ENCODE data around the gene NOTCH4.
"Not testable (repeated sequence)": the region's sequence is repeated elsewhere in the genome, so short reads cannot be mapped to it uniquely, and the experiment has no call there.

The NOTCH4 gene

GRCh38 chr6:32216285-32216684 lies 7.6 kb downstream of the NOTCH4 start:
- no peak for DNase-seq

DNA sequence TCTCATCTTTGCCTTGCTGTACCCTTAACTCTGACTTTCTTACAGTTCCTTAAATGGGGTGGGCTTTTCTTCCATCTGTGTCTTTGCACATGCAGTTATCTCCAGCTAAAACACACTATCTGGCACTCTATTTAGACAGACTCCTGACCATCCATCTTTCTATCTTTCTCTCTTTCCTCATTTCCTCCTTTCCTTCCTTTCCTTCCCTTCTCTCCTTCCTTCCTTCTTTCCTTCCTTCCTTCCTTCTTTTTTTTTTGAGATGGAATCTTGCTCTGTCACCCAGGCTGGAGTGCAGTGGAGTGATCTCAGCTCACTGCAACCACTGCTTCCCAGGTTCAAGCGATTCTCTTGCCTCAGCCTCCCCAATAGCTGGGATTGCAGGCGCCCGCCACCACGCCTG lies 8.2 kb downstream of the NOTCH4 start:
- DNase-seq = no peak

DNA sequence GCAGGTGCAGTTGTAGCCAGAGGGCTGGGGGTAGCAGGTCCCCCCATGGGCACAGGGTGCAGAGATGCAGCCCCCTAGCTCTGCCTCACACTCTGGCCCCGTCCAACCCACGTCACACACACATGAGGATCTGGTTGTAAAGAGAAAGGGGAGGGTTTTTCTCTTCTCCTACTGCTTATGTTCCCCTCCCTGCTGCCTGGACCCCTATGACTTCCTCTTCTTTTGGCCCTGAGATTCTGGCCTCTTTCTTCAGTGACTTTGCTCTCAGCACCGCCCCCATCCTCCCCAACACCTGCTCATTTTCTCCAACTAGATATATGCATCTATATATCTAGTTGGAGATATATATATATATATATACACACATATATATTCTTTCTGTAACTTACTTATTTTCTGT lies 9.7 kb downstream of the NOTCH4 start:
- no peak for DNase-seq

DNA sequence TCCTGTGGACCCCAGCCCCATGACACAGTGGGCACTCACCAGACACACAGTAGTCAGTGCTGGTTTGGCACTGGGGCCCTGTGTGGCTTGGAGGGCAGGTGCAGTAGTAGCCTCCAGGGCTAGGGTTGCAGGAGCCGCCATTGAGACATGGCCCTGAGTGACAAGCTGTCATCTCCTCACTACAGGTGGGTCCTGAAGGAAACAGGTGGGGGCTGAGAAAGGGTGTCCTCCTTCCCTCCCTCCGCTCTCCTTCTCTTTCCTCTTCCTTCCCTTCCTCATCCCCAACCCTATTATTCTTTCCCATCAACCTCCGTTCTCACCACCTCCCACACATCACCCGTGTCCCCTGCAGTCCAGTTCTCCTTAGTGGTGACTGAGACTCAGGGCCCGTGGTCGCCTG lies 10.2 kb downstream of the NOTCH4 start:
- no peak for DNase-seq

- DNase-seq = no peak
Observed at GRCh38 chr6:32212076-32212760, 11.6 kb downstream of the NOTCH4 start.

GRCh38 chr6:32211432-32211831 lies 12.4 kb downstream of the NOTCH4 start:
- DNase-seq = not testable (repeated sequence)

DNA sequence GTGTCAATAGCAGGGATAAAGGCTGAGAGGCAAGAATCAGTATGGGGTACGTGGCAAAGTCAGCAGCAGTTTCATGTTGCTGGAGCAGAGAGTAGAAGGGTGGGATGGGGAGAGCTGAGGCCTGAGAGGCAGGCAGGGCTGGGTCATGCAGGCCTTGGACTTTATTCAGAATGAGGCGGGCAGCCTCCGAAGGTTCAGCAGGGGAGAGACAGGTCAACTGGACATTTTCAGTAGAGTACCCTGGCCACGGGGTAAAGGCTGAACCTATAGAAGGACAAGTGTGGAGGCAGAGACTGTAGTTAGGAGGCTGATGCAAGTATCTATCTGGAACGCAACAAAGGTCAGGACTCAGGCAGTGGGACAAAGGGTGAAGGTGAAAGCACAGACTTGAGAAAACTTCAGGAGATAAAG lies 13.7 kb downstream of the NOTCH4 start:
- DNase-seq = no peak

DNA sequence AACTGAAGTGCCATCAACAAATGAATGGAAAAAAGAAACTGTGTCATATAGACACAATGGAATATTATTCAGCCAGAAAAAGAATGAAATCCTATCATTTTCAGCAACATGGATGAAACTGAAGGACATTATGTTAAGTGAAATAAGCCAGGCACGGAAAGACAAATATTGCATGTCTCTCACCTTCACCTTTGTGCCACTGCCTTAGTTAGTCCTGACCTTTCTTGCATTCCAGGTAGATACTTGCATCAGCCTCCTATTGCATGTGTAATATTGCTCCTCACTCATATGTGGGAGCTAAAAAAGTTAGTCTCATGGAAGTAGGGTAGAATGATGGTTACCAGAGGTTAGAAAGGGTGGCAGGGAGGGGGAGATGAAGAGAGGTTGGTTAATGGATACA lies 14.9 kb downstream of the NOTCH4 start:
- no peak for DNase-seq

DNA sequence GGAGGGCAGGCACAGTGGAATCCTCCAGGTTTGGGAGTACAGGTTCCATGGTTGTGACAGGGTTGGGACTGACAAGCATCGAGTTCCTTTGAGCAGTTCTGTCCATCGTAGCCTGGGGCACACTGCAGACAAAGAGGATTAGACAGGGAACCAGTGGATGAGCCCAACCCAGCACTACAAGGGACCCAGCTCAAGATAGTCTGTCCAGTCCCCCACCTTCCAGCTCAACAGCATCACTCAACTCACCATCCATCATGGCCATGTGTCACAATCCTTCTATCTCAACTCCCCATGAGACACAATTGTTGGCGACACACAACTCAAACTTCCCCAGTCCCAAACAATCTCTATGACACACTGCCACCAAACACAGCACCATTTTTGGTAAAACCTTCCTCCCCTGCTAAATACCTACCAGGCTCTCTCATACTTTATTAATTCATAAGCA lies 19.6 kb downstream of the NOTCH4 start:
- DNase-seq = no peak

DNA sequence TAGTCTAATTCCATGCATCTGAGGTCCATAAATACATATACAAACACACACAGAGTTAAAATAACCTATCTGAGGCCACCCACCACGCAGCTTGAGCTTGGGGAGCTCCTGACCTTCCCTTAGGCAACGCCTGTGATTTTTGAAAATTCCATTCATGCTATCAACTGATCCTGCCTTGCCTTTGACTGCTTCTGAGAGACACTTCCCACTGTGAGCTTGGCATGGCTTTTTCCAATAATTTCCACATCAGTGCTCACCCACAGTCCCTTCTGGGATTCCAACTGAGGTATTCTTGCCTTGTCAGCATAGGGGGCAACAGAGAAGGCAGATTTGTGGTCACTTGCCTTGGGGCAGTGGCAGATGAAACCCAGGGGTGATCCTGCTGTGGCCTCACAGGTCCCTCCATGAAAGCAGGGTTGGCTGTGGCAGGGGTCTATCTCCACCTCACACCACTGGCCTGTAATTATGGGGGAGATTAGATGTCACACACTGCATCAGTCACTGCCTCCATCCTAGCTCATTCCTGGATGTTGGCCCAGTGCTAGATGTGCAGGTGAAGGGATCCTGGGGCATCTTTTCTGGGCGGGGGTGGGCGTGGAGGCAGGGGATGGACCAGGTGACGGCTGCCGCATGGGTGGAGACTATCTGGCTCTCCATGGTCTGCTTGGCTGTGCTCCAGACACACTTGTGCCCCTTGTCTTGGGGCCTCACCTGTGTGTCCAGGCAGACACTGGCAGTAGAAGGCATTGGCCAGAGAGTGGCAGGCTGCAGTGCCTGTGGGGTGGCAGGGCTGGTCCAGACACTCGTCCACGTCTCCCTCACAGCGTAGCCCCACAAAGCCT lies 20.2 kb downstream of the NOTCH4 start:
- no peak for DNase-seq

GRCh38 chr6:32202186-32202585 lies 21.7 kb downstream of the NOTCH4 start:
- DNase-seq = no peak

- no peak for DNase-seq
Observed at GRCh38 chr6:32200711-32201475, 23.0 kb downstream of the NOTCH4 start.

DNA sequence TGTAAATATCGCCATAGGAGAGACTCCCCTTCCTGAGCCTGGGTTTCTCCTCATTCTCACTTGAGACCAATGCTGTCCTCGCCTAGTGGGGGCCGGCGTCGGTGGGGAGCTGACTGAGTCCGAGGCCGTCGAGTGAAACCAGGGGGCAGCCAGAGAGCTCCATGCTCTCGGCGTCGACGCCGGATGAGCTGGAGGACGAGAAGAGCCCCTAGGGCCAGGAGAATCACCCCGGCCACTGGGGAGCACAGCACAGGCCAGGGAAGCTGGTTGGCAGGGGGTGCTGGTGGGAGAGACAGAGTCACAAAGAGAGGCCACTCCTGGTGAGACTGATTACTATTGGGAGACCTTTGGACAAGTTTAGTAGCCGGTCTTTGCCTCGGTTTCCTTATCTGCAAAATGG lies 25.0 kb downstream of the NOTCH4 start:
- no peak for DNase-seq

DNA sequence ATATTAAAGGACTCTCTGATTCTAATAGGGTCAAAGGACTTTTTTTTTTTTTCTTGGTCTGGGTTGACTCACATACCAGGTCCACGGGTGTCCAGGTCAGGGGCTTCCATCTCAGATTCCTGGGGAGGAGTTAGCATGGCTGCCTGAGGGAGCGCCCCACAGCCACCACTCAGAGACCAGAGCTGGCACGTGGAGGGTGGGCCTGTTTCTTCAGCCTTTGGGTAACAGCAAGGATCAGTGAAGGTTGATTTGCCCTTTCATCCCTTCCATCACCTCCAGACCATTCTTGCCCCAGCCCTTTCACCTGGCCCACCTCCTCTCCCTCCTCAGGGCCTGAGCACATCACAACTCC lies 25.5 kb downstream of the NOTCH4 start:
- no peak for DNase-seq

DNA sequence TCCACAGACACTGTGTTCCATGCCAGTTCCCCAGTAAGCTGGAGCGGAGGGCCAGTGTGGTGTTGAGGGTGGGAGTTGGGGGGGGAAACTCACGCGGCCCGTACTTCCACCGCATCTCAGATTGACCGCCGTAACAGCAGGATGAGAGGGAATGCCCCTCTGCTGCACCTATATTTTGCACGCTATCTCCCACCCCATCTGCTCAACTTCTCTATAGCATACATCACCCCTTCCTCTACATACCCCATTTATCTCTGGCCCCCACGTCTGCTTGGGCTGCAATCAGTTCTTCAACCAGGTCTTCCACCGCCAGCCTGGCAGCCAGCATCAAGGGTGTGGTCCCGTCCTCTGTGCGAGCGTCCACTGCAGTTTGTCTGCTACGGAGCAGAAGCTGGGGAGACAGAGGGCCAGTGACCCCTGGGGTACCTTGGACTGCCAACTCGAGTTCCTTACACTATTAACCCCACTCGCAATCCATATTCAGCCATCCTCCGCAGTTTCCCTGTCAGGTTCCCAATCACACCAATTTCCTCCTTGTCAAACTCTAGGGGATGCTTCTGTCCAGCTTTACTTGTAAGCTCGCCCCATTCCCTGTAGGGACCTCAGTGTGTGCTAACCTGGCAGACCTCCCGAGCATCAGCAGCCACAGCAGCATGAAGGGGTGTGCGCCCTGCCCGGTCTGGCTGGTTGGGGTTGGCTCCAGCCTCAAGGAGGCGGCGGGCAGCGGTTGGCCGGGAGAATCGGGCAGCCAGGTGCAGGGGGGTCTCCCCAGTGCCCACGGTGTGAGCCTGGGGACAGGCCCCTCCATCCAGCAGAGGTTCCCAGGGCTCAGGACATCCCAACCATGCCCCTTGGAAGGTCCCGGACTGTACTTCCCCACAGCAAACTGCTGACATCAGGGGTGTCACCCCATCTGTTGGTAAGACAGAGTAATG lies 26.9 kb downstream of the NOTCH4 start:
- DNase-seq = peak; percentile 66

DNA sequence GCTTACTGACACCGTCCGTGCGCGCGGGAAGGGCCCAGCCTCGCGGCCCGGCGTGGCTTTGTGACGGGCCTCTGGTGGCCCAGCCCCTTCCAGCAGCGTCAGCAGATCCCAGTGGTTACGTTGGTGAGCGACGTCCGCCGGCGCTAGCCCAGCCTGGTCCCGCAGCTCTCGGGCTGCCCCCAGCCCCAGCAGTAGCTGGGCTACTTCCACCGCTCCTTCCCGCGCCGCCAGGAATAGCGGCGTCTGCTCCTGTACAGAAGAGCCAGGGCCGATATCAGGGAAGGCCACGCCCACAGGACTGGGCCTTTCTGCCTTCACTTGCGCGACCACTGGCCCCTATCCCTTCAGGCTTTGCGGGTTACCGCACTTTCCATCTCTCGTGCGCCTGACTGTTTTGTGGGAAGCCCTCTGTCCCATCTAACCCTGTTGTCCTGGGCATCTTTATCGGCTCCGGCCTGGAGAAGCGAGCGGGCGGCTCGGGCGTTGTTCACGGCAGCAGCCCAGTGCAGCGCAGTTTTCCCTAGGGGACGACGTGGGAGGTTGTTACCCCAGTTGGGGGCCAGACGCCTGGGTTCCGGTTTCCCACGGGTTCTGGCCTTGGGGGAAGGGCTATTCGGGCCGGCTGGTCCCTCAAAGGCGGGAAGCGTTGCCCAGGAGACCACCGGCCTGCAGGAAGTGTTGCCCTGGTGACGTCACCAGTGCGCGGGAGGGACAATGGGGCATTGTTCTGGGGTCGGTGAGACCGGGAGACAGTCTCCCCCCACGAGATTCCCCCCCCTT lies 27.8 kb downstream of the NOTCH4 start:
- peak; percentile 91 for DNase-seq

DNA sequence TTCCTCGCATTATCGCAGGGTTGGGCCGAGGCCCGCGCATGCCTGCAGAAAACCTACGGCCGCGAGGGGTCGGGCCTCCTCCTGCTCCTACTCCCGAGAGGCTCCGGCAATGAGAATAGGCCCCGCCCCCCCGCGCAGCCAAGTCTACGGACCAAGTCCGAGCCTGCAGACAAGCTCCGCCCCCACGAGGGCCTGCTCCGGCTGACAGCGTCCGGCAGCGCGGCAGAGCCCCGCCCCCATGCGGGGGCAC lies 28.3 kb downstream of the NOTCH4 start:
- peak; percentile 100 for DNase-seq

- DNase-seq = peak; percentile 61
Observed at GRCh38 chr6:32194825-32195651, 28.8 kb downstream of the NOTCH4 start.

GRCh38 chr6:32194388-32194787 lies 29.5 kb downstream of the NOTCH4 start:
- no peak for DNase-seq

DNA sequence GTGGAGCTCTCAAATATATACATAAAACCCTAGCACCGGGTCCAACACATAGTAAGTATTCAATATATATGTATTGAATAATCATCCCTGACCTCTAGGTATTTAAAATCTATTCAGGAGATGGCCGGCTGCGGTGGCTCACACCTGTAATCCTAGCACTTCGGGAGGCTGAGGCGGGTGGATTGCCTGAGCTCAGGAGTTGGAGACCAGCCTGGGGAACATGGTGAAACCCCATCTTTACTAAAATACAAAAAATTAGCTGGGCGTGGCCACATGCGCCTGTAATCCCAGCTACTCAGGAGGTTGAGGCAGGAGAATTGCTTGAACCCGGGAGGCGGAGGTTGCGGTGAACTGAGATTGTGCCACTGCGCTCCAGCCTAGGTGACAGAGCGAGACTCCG lies 30.8 kb downstream of the NOTCH4 start:
- not testable (repeated sequence) for DNase-seq

DNA sequence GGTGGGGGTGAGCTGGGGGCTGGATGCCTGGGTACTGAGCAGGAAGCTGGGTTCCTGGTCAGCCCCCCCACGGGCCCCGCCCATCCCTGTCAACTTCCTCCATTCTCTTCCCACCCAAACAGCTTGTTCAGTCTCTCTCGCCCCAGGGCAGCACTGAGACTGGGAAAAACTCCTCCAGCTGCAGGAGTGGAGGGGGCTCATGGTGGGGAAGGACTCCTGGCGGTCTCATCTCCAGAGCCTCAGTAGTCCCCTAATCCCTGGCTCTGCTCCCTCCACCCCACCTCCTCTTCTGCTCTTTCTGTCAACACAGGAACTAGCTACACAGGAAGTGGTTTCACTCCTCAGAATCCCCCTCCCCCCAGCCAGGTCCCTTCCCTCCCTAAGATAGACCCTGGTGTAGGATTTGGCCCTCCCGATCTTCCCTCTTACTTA lies 31.2 kb downstream of the NOTCH4 start, which contains the start of gene GPSM3:
TSS of gene GPSM3 (minus strand) at position 36 of the 432 bp plus-strand sequence. CDS start 130 bp downstream, outside the sequence.
- DNase-seq = peak; percentile 35

Measured in DMS53 (cell line).